ENCODE results near the gene PCED1A.

Gene PCED1A

DNA sequence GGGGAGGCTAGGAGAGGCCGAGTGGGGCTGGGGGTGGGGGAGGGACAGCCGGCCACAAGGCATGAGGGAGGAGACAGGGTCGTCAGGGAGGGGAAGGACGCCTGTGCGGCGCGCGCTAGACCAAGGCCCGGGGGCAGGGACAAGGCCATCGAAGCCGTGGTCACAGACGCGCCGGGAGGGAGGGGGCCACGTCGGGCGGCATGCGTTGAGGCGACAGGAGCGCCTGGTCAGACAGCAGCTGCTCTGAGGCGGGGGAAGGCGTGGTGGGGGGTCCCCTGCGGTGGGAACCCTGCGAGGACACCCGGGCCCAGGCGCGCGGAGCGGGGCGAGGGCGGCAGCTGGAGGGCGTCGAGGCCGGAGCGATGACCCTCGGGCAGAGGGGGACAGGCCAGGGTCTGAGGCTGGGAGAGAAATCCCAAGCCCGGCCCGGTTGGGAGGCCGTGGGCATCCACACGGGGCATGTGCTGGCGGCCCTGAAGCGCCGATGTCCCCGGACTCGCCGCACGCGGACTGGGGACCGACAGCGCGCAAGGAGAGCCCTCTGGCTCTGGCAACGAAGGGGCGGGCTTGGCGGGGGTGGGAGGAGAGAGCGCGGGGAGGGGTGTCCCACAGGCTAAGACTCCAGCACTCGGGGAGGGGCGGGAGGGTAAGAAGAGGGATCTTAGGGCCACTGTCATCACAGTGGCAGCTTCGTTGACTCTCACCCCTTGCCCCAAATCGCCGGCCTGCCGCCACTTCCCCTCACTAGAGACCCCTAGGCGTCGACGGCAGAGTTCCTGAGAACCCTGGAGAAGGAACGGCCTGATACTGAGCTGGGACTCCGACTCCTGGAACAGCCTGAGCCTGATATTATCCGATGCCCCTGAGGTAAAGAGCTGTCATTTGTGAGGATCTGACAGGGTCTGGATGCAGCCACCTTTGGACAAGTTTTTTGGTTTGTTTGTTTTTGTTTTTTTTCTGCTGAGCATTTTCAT is 19.3 kb downstream of the PCED1A start:
- TF ChIP-seq, protein P1, sequence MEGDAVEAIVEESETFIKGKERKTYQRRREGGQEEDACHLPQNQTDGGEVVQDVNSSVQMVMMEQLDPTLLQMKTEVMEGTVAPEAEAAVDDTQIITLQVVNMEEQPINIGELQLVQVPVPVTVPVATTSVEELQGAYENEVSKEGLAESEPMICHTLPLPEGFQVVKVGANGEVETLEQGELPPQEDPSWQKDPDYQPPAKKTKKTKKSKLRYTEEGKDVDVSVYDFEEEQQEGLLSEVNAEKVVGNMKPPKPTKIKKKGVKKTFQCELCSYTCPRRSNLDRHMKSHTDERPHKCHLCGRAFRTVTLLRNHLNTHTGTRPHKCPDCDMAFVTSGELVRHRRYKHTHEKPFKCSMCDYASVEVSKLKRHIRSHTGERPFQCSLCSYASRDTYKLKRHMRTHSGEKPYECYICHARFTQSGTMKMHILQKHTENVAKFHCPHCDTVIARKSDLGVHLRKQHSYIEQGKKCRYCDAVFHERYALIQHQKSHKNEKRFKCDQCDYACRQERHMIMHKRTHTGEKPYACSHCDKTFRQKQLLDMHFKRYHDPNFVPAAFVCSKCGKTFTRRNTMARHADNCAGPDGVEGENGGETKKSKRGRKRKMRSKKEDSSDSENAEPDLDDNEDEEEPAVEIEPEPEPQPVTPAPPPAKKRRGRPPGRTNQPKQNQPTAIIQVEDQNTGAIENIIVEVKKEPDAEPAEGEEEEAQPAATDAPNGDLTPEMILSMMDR (IDR thresholded peaks at IDR 0.05), result no peak

DNA sequence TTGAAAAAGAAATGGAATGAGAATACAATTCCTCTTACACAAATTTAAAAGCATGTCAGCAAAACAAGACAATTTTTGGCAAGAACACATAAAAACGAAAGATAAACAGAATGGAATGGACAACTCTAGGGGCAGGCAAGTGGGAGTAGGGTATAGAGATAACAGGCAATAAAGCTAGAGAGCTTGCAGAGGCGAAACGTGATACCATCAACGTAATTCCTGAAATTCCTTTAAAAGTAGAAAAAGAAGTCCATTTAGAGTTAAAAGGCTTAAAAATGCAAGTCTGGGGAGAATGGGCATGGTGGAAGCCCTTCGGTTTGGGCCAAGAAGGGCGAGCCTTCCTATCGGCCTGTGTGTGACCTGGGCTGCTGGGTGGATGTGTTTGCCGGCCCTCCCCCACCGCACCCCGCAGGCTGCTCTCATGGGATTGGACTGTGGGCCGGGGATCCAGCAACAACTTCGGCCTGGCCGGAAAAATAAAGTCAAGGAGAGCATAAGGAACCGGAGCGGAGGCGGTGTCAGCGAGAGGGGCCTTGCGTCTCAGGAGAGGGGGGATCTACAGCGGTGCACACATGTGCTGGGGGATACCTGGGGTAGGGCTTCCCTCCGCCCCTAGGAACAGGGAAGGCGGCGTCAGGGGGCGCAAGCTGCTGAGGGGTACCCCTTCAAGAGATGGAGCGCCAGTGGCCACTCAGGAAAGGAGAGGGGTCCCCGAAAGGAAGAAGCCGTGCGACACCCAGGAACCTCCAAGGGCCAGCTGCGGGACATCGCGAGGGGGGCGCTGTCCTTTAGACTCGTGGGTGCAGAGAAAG is 20.2 kb downstream of the PCED1A start:
- TF ChIP-seq, protein P1 (IDR thresholded peaks at IDR 0.05), result no peak

DNA sequence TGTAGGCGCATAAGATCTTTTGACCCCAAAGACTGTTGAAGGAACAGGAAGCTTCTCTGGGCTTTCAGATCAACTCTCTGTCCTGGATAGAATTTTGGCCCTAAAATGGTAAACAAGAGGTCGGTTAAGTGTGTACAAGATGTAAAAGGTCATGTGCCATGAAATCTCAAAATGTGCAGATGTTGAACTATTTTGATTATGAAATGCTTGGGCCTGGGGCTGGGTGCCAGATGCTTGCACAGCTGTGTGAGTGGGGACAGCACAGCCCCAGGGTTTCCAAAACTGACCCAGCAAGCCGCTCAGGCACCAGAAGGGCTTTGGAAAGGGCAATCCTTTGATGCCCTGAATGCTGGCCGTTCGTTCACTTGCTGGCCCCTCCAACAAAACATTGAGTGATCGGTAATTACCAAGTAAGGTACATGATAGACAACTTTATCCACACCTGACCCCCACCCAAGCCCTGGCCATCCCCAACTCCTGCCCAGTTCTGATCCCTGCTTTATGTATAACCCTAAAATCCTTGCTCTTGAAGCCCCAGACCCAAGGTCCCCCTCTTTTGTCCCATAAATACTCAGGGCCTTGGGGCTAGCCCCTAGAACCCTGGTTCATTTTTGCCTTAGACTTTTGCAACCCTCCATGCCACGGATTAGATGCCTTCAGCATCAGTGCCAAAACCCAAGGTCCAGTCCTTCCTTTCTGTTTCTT is 22.4 kb downstream of the PCED1A start:
- TF ChIP-seq, protein P1 (IDR thresholded peaks at IDR 0.05), result no peak

DNA sequence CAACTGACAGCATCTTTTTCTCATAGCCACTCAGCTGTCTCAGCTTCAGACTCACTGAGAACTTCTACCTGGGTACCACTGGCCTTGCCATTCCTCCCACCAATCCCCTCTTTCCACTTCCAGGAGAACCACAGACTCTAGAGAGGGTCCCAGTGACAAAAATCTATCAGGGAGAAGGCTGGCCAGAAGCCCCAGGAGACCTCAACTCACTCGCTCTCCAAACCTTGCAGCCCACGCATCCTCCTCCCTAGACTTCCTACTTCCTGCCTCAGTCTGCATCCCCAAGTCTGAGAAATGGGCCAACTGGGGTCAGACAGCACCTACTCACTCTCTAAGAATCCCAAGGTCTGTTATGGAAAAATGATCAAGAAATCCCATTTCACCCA is 23.1 kb downstream of the PCED1A start:
- TF ChIP-seq, protein P1 (IDR thresholded peaks at IDR 0.05), result no peak

DNA sequence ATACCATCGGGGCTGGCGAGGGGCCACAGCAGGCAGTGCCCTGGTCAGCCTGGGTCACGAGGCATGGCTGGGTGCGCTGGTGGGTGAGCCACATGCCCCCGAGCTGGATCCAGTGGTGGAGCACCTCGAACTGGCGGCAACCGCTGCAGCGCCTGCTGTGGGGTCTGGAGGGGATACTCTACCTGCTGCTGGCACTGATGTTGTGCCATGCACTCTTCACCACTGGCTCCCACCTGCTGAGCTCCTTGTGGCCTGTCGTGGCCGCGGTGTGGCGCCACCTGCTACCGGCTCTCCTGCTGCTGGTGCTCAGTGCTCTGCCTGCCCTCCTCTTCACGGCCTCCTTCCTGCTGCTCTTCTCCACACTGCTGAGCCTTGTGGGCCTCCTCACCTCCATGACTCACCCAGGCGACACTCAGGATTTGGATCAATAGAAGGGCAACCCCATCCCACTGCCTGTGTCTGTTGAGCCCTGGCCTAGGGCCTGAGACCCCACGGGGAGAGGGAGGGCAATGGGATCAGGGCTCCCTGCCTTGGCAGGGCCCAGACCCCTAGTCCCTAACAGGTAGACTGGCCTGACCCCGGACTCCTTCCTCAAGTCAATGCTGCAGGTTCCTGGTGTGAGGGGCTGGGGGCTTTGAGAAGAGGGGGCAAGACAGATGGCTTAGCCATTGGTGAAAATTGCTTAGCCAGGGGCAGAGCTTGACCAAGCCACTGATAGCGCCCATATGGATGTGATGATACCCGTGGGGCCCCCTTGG is 23.7 kb downstream of the PCED1A start:
- TF ChIP-seq, protein P1 (IDR thresholded peaks at IDR 0.05), result no peak

DNA sequence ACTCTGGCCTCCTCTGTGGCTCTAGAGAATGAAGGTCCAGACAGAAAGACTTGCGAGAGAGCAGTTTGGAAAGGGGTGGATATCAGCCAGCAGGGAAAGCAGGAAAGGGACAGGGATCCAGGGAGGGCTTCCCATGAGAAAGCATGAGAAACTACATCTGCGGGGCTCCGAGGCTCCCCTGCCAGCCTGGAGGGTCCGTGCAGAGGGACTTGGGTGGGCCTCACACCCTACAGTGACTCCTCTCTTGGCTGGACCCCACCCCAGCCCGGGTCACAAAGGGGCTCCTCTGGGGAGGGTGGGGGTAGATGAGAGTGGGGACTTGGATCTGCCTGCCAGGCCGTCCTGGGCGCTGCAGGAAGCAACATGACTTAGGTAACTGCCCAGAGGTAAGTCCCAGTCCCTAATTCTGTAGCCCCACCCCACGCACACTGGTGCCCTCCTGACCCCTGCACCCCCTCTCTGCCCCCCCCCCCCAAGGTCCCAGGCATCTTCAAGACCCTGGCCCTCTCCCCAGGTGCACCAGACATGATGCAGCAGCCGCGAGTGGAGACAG is 24.3 kb downstream of the PCED1A start, which contains the start of gene TMEM239:
TSS of gene TMEM239 (plus strand) at position 335 of the 553 bp plus-strand sequence. CDS start at position 526, 191 bp downstream.
- TF ChIP-seq, protein P1 (IDR thresholded peaks at IDR 0.05), result no peak

All from LNCAP (cell line).